T-helper 2 cell treated with Interferon-gamma antibody and Interleukin-4, amounts not matched to agents 100 ng/mL and 5 ng/mL, for 36 hours (primary cell): ENCODE results near the gene ZCCHC12. TPM values are rescaled to one million over a fixed set of nuclear protein-coding genes. Genes with fewer than 3 reads are reported as not detected.
"Not testable (repeated sequence)": the region's sequence is repeated elsewhere in the genome, so short reads cannot be mapped to it uniquely, and the experiment has no call there.

Experiments
- intact Hi-C: fragments of 100-400 bp; cut with micrococcal nuclease; formaldehyde crosslinking; loops from one replicate; pipeline ENCODE4 v1.15.1; 2023
- total RNA-seq: library from RNA; stranded (reverse); gene quantifications from 2 replicates; pipeline ENCODE4 v1.2.3, GENCODE V29; 2022

Gene ZCCHC12
- total RNA-seq = not detected in 2 replicates

- intact Hi-C loops = no loop called here
Observed at GRCh38 chrX:118823263-118824172, at the start of gene ZCCHC12. Gene ZCCHC12 (plus strand): TSS chrX:118823824. CDS start chrX:118825245, 1,421 bp downstream.

GRCh38 chrX:118779581-118779980 lies 44.0 kb upstream of the ZCCHC12 start:
- intact Hi-C loops = no loop called here

DNA sequence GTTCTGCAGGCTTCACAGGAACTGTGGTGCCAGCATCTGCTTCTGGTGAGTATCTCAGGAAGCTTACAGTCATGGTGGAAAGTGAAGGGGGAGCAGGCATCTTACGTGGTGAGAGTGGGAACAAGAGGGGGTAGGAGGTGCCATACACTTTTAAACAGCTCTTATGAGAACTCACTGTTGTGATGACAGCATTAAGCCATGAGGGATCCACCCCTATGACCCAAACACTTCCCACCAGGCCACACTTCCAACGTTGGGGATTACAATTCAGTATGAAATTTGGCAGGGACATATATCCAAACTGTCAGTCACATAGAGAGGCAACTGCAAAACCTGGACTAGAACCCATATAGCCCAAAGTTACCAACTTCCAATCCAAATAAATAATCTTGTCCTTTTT lies 43.1 kb upstream of the ZCCHC12 start:
- intact Hi-C loops = no loop called here

- intact Hi-C loops = no loop called here
Observed at GRCh38 chrX:118780911-118781310, 42.7 kb upstream of the ZCCHC12 start.

DNA sequence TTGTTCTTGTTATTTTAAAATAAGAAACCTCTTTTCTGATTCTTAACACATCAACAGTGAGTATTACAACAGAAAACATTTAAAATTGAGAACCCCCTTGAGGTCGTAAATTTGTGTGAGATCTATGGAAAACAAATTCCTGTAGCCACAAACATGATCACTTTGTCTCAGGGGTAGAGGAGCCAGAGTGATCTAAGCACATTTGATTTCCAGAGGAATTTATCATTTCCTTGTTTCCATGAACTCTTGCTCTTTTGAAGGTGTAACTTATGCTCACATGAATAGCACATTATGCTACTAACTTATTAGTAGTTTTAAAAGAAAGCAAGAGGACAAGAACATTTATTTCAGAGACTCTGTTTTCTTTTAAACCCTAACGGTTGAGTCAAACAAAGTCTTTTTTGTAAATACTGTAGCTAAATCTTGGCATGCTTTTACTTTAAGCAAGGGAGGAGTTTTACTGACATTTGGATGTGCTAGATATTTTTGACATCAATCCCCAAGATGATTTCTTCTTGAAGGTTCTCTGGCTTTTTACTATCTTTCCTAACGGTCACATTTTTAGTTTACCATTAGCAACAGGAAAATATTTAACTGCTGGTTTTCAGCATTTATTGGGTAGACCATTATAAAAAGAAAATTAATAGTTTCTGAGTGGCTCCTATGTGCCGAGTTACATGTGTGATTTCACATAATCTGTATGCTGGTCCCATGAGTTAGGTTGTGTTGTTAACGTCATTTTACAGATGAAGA lies 27.9 kb upstream of the ZCCHC12 start:
- intact Hi-C loops = no loop called here

- intact Hi-C loops = no loop called here
Observed at GRCh38 chrX:118802857-118803256, 20.8 kb upstream of the ZCCHC12 start.

- intact Hi-C loops = loop anchor here (5.0 kb wide), 1 partner anchor 205 kb away; no protein-coding TSS in a partner anchor
Observed at GRCh38 chrX:118807151-118808017, 16.2 kb upstream of the ZCCHC12 start.

- intact Hi-C loops = not testable (repeated sequence)
Observed at GRCh38 chrX:118817257-118817656, 6.4 kb upstream of the ZCCHC12 start.

DNA sequence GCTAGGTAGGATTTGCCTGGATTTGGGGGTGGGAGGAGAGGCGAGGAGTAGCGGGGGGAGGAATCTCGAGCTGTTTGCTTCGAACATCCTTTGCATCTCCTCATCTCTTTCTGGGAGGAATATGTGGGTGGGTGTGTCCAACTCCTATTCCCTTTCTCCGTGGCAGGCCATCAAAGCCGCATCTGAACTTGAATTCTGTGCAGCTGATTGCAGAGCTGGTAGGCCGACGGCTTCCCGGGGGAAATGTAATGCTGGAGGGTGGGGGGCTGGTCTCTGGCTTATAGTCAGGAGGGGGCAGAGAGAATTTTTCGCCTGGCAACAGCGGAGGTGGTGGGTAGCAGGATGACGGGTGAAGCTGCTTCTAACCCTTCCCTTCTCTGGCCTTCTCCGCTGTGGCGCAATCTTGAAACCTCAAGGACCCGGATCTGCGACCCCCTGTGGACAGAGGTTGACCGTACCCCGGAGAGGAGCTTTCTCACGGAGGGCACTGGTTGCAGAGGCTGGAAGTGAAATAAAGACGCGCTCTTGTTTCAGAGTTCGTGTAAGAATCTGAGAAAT lies 628 bp downstream of the ZCCHC12 start:
- intact Hi-C loops = no loop called here

- intact Hi-C loops = no loop called here
Observed at GRCh38 chrX:118825227-118825626, 1.6 kb downstream of the ZCCHC12 start.

DNA sequence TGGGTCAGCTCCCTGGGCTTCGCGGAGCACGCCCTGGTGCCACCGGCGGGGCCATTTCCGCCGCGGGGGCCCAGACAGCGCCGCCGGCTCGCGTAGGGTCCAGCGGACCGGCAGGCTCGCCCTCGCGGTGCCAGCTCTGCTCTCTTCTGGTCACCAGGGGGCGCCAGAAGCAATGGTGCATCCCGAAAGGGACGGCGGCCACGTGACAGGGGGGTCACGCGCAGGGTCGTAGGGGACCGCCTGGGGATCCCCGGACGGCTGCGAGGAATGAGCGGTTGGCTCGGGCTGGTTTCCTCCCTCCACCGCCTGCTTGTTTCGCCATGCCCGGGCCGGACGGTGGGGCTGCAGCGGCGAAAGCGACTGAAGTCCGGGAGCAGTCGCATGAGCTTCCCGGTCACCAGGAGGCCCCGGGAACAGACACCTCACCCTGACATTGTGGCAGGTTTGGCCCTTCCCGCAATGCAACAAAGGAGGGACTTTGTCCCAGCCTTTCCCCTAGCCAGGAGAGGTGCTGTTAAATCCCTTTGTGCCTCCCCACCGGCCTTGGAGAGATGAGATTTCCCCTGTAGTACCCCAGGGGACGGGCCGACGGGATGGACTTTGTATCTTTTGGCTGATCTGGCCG lies 15.8 kb downstream of the ZCCHC12 start:
- intact Hi-C loops = no loop called here

GRCh38 chrX:118847676-118848075 lies 24.1 kb downstream of the ZCCHC12 start:
- intact Hi-C loops = loop anchor here (1.0 to 5.0 kb wide), 2 partner anchors 161 to 220 kb away; no protein-coding TSS in a partner anchor

DNA sequence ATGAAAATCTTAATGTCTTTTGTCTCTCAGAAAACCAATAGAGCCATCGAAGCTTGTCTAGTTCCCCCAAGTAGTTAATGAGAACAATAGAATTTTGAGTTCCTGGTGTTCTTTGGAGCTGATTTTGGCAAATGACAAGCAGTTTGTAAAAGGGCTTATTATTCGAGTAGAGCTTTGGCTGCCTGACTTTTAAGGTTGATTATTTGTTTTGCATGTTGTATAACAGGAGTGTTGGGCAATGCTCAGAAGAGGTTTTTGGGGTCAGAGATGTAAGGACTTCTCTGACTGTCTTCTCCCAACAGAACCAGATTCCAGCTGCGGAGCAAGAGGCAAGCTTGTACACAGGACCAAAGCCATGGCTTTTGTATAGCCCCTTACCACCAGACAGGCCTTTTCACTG lies 30.0 kb downstream of the ZCCHC12 start:
- intact Hi-C loops = no loop called here

DNA sequence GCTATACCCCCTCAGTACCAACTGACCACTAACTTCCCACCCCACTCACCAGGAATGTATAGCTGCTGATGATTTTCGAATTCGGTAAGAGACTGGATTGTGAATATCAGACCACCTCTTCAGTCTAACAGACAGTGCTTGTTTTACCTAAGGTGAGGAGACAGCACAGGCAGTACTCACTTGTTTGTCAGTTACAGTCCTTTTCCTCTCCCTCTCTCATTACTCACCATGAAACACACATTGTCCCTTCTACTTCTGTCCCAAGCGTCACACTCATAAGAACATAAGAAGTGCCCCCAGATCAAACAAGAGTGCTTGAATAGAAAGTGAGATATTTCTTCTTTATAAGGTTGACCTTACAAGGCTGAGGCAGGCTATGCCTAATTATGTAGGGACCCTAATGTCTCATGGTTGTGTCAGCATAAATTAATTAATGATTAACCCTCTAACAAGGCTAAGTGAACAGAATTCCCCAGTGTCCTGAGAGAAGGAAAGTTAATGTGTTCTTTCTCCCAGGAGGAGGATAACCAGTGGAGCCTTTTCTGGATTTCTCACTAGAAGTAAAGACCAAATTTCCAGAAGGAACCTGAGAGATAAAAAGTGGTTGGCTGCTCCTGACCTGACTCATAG lies 32.2 kb downstream of the ZCCHC12 start:
- intact Hi-C loops = no loop called here

GRCh38 chrX:118857006-118857405 lies 33.4 kb downstream of the ZCCHC12 start:
- intact Hi-C loops = no loop called here

DNA sequence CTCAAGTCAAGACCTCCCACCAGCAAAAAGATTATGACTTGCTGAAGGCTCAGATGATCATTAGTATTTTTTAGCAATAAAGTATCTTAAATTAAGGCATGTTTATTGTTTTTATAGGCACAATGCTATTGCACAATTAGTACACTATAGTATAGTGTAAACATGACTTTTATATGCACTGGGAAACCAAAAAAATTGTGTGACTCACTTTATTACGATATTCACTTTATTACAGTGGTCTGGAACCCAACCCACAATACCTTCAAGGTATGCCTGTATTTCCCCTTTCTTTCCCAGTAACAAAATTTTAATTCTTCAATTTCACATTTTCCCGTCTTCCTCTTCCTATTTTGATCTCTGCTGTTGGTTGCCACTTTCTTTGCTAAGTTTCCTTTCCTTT lies 37.7 kb downstream of the ZCCHC12 start:
- intact Hi-C loops = no loop called here

DNA sequence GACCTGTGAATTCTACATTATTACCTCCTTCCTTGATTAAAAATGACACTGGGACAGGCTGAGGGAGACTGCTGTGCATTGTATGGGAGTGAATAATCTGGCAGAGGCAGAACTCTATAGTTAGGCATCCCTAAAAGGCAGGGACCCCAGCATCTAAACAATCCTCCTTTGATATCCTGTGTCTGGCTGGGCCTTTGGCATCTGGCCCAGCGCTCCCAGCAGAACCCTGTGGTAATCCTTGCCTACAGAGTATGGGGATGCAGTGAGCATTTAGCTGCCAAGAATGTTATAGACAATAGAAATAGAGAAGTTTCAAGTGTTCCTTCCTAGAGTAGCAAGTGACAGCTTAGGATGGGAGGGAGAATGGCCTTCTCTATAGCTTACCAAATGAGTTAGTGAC lies 38.5 kb downstream of the ZCCHC12 start:
- intact Hi-C loops = no loop called here

DNA sequence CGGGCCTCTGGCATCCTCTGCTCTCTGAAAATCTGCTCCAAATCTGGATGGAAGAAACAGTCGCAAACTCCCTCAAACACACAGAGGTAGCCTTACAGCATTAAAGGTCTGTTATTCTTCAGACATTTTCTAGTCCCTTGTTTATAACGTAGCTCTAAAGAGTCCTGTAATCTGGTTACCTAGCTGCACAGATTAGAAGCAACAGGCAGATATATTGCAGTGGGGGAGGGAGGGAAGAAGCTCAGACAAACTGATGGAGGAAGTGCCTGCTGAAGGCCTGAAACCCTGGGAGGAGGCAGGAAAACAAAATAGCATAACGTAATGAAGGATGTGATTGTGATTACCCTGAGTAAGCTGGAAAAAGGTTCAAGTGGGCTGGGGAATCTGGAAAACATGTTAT lies 39.4 kb downstream of the ZCCHC12 start:
- intact Hi-C loops = no loop called here

DNA sequence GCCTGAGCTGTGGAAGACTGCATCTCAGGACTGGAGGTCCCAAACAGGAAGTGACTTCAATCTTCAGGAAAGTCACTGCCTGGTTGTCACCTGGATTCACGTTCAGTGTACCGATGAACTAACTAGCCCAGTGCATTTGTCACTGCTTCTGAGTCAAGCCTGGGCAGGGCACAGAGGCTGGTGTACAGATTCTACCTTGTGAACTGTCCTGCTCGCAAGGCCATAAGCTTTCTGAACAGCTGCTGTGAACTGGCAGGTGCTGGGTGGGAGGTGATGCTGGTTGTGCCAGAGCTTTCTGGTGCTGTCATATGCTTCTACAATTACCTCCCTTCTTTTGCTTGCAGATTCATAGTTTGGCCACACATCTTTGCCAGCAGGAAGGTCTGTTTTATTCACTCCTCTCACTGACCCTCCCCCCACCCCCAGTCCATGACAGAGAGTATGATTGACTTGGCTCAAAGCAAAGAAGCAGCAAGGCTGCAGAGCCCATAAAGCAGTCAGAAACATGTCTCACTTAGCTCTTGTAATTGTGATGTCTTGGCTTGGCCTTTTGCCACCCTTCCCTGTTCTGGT lies 40.5 kb downstream of the ZCCHC12 start:
- intact Hi-C loops = no loop called here

GRCh38 chrX:118865231-118865630 lies 41.6 kb downstream of the ZCCHC12 start:
- intact Hi-C loops = no loop called here
